DMS79 treated with DMSO at 0.1 percent for 48 hours (cell line): ENCODE measurements around the gene SAP30BP.

Experiments used
- DNase-seq: peaks from one replicate; lab custom pipeline; 2025; lab: John Stamatoyannopoulos, UW

SAP30BP gene

GRCh38 chr17:75666959-75667790, at the start of gene SAP30BP, which contains the start of gene RECQL5:
Gene SAP30BP, plus strand, starts transcription at chr17:75667338. Its CDS starts 35 bp downstream, at chr17:75667373.
Gene RECQL5, minus strand, starts transcription at chr17:75667154. Its CDS starts 597 bp downstream, at chr17:75666557.
- DNase-seq, result peak; percentile 90

GRCh38 chr17:75617675-75618074, 49.5 kb upstream of the SAP30BP start:
- no peak for DNase-seq

GRCh38 chr17:75619506-75620431, 47.4 kb upstream of the SAP30BP start:
- DNase-seq, result peak; percentile 9

- DNase-seq, result no peak
Measured at GRCh38 chr17:75621489-75621888, 45.6 kb upstream of the SAP30BP start.

GRCh38 chr17:75622076-75622475, 45.1 kb upstream of the SAP30BP start:
- no peak for DNase-seq

GRCh38 chr17:75622771-75623273, 44.3 kb upstream of the SAP30BP start:
- no peak for DNase-seq

- no peak for DNase-seq
Measured at GRCh38 chr17:75623386-75623785, 43.8 kb upstream of the SAP30BP start.

- DNase-seq, result no peak
Measured at GRCh38 chr17:75624021-75624420, 43.1 kb upstream of the SAP30BP start.

- no peak for DNase-seq
Measured at GRCh38 chr17:75624714-75625345, 42.3 kb upstream of the SAP30BP start.

- DNase-seq, result no peak
Measured at GRCh38 chr17:75625813-75626486, 41.2 kb upstream of the SAP30BP start.

GRCh38 chr17:75626496-75627038, 40.6 kb upstream of the SAP30BP start:
- no peak for DNase-seq

GRCh38 chr17:75627094-75627493, 40.0 kb upstream of the SAP30BP start:
- no peak for DNase-seq

GRCh38 chr17:75628425-75628824, 38.7 kb upstream of the SAP30BP start:
- DNase-seq, result no peak

- no peak for DNase-seq
Measured at GRCh38 chr17:75629157-75629556, 38.0 kb upstream of the SAP30BP start.

- no peak for DNase-seq
Measured at GRCh38 chr17:75630071-75630917, 36.8 kb upstream of the SAP30BP start.

- no peak for DNase-seq
Measured at GRCh38 chr17:75631353-75631752, 35.8 kb upstream of the SAP30BP start.

- no peak for DNase-seq
Measured at GRCh38 chr17:75632428-75632827, 34.7 kb upstream of the SAP30BP start.

GRCh38 chr17:75632863-75633485, 34.2 kb upstream of the SAP30BP start, which contains the start of gene SMIM5:
Gene SMIM5, plus strand, starts transcription at chr17:75633434. Its CDS starts 6,768 bp downstream, at chr17:75640202.
- DNase-seq, result peak; percentile 25
